ENCODE results near the gene BLVRB. TPM values are rescaled to one million over a fixed set of nuclear protein-coding genes. Genes with fewer than 3 reads are reported as not detected.

Gene BLVRB
- total and polyA plus RNA-seq, 9 of the 15 experiments (the other 6 are each of a cell fraction or from before 2014, with no cell fraction given), result 81.1 to 749 (median 331) TPM

DNA sequence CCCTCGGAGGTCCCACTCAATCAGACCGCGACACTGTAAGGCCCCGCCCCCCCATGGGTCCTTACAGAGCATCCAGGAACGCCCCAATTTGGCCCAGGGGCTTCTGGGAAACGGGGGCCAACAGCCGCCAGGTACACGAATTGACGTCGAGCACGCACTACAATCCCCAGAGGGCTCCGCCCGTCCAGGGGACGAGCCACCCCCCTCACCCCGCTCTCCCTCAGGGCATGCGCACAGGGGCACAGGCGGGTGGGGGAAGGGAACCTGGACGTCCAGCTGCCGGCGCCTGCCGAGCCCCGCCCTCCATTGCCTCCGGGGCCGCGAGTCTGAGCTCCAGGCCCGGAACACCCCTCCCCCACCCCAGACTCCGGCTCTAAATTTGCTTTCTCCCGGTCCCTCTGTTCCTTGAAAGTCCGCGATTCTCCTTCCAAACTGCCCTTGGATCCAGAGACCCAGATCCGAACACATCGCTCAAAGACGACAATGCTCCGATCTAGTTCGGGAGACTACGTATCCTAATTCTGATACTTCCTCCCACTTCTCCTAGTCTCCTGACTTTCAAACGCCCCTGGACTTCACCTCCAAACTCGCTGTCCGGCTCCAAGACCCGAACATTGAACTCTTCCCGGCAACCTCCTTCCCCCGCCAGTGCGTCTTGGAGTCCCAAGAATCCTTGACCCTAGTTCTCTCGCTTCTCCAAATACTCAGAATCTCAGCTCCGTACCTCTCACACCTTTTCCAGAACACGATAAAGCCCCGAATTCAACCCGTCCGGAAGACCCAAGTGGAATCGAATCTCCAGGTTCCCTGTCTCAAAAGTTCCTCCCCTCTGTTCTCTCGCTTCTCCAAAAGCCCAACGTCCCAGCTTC, 22.2 kb downstream of the BLVRB start:
- Histone ChIP-seq H2AFZ (ENCODE audit: low read depth, low read length) (peak overlapping the region; percentile 30), H3K27me3 (ENCODE audit: control insufficient read depth in 2 of 2, insufficient read depth in 2 of 2, low read length in 2 of 2) (no peaks in the 10 kb centered on the region), H3K9me3 (replicated peaks; ENCODE audit: control insufficient read depth, insufficient read depth, low read depth, low read length) (no peaks in the 10 kb centered on the region), H4K20me1 (replicated peaks; ENCODE audit: control insufficient read depth, insufficient read depth, low read length) (peaks cover 22% of the 10 kb centered on the region), H3K79me2 (ENCODE audit: control insufficient read depth, insufficient read depth, low read length) (peaks cover 38% of the 10 kb centered on the region), H3K4me3 (peak overlapping the region; percentile 90), H3K4me2 (ENCODE audit: insufficient read depth, low read length) (peak overlapping the region; percentile 89), H3K9me1 (ENCODE audit: control insufficient read depth, insufficient read depth, low read length) (no peaks in the 10 kb centered on the region), H3K27ac (ENCODE audit: extremely low read depth, low read depth, low read length) (peak overlapping the region; percentile 95), H3K9ac (ENCODE audit: insufficient read depth in 1 of 2, low read depth in 2 of 2, low read length in 2 of 2) (peak overlapping the region; percentile 92 to 94), H3K36me3 (ENCODE audit: control insufficient read depth, insufficient read depth, low read length) (peaks cover 37% of the 10 kb centered on the region), H3K4me1 (replicated peaks in 1 of 2; ENCODE audit: control insufficient read depth in 2 of 2, insufficient read depth in 2 of 2, low read length in 2 of 2) (peaks cover 24 to 29% of the 10 kb centered on the region in 2 experiments)
- POLR2A ChIA-PET, result interaction anchor here (0.5 to 3.7 kb wide), 18 partner anchors 9 to 298 kb away, joined by 3 to 28 read pairs (median 4); partner anchors contain the start of gene SERTAD1
- in situ Hi-C loops (cut with MboI) (no loop called here), intact Hi-C loops (cut with micrococcal nuclease) (loop anchor here (5.0 kb wide), 2 partner anchors 79 to 96 kb away; partner anchors contain the start of genes C19orf47 and PLD3)
- CTCF ChIA-PET (ENCODE audit: low intra/inter-chr PET ratio), result no interaction called here
- WGBS (ENCODE audit: insufficient coverage, low coverage, missing lambda C conversion rate), result 1% methylated on average over 51 of the region's 52 CpGs
- FAIRE-seq (peak; percentile 97), DNase-seq (ENCODE audit: extremely low read depth in 1 of 4, low spot score in 3 of 4) (peak; percentile 93 to 100 (median 96)), ATAC-seq (peak; percentile 83)
- TSS peak; percentile 65 for BruUV-seq (replicated peaks)
- TF ChIP-seq RBM14 (IDR thresholded peaks at IDR 0.05; ENCODE audit: borderline replicate concordance, insufficient read depth, low read depth, low read length) (no peak), ARNT (IDR thresholded peaks at IDR 0.05) (no peak), PHF8 (IDR thresholded peaks at IDR 0.05; ENCODE audit: borderline replicate concordance, low read length) (no peak), FOXJ3 (CRISPR knock-in tag; IDR thresholded peaks at IDR 0.05) (no peak), CHD4 (IDR thresholded peaks at IDR 0.05; ENCODE audit: insufficient read depth, insufficient replicate concordance, low read depth, low read length, poor library complexity, severe bottlenecking) (no peak), RBFOX2 (IDR thresholded peaks at IDR 0.05; ENCODE audit: low read depth, low read length) (peak; percentile 90), ZKSCAN8 (CRISPR knock-in tag; IDR thresholded peaks at IDR 0.05) (no peak), SP2 (IDR thresholded peaks at IDR 0.05; ENCODE audit: extremely low read depth, low read depth, low read length, poor library complexity, severe bottlenecking) (no peak), ESRRA (IDR thresholded peaks at IDR 0.05; ENCODE audit: borderline replicate concordance, low read depth) (peak; percentile 60), CREB1 (IDR thresholded peaks at IDR 0.05) (peak; percentile 86), CREB1 (CRISPR knock-in tag; IDR thresholded peaks at IDR 0.05) (peak; percentile 94), CBFA2T3 (IDR thresholded peaks at IDR 0.05) (peak; percentile 41), NCOA6 (IDR thresholded peaks at IDR 0.05) (peak; percentile 46), EHMT2 (IDR thresholded peaks at IDR 0.05) (no peak)
- TF ChIP-seq, protein P1, sequence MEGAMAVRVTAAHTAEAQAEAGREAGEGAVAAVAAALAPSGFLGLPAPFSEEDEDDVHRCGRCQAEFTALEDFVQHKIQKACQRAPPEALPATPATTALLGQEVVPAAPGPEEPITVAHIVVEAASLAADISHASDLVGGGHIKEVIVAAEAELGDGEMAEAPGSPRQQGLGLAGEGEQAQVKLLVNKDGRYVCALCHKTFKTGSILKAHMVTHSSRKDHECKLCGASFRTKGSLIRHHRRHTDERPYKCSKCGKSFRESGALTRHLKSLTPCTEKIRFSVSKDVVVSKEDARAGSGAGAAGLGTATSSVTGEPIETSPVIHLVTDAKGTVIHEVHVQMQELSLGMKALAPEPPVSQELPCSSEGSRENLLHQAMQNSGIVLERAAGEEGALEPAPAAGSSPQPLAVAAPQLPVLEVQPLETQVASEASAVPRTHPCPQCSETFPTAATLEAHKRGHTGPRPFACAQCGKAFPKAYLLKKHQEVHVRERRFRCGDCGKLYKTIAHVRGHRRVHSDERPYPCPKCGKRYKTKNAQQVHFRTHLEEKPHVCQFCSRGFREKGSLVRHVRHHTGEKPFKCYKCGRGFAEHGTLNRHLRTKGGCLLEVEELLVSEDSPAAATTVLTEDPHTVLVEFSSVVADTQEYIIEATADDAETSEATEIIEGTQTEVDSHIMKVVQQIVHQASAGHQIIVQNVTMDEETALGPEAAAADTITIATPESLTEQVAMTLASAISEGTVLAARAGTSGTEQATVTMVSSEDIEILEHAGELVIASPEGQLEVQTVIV (CRISPR knock-in tag; IDR thresholded peaks at IDR 0.05; ENCODE audit: borderline replicate concordance), result no peak
- TF ChIP-seq, protein P2, sequence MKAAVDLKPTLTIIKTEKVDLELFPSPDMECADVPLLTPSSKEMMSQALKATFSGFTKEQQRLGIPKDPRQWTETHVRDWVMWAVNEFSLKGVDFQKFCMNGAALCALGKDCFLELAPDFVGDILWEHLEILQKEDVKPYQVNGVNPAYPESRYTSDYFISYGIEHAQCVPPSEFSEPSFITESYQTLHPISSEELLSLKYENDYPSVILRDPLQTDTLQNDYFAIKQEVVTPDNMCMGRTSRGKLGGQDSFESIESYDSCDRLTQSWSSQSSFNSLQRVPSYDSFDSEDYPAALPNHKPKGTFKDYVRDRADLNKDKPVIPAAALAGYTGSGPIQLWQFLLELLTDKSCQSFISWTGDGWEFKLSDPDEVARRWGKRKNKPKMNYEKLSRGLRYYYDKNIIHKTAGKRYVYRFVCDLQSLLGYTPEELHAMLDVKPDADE (conservative IDR thresholded peaks at IDR 0.05; ENCODE audit: control insufficient read depth, low read depth, low read length), result peak; percentile 95
- TF ChIP-seq, protein P3, sequence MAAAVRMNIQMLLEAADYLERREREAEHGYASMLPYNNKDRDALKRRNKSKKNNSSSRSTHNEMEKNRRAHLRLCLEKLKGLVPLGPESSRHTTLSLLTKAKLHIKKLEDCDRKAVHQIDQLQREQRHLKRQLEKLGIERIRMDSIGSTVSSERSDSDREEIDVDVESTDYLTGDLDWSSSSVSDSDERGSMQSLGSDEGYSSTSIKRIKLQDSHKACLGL (CRISPR knock-in tag; IDR thresholded peaks at IDR 0.05; ENCODE audit: borderline replicate concordance, poor library complexity, severe bottlenecking), result no peak

All from K562 (cell line).